Measurements from ENCODE around the gene GPR153.
"Not testable (repeated sequence)": the region's sequence is repeated elsewhere in the genome, so short reads cannot be mapped to it uniquely, and the experiment has no call there.

The GPR153 gene

GRCh38 chr1:6239950-6240768 lies 20.7 kb downstream of the GPR153 start:
- in situ Hi-C loops (cut with MboI; ENCODE audit: low sequenced_read_pairs): loop anchor here (10.0 kb wide), 1 partner anchor 105 kb away; no protein-coding TSS in a partner anchor

GRCh38 chr1:6239213-6239752 lies 21.6 kb downstream of the GPR153 start:
- in situ Hi-C loops (cut with MboI; ENCODE audit: low sequenced_read_pairs): no loop called here

GRCh38 chr1:6237093-6237492 lies 23.8 kb downstream of the GPR153 start:
- in situ Hi-C loops (cut with MboI; ENCODE audit: low sequenced_read_pairs): no loop called here

GRCh38 chr1:6235296-6235677 lies 25.6 kb downstream of the GPR153 start:
- in situ Hi-C loops (cut with MboI; ENCODE audit: low sequenced_read_pairs): no loop called here

- in situ Hi-C loops (cut with MboI; ENCODE audit: low sequenced_read_pairs): no loop called here
Measured at GRCh38 chr1:6234502-6235295, 26.2 kb downstream of the GPR153 start.

GRCh38 chr1:6233376-6233775 lies 27.5 kb downstream of the GPR153 start:
- in situ Hi-C loops (cut with MboI; ENCODE audit: low sequenced_read_pairs): no loop called here

- in situ Hi-C loops (cut with MboI; ENCODE audit: low sequenced_read_pairs): no loop called here
Measured at GRCh38 chr1:6225651-6226050, 35.2 kb downstream of the GPR153 start.

GRCh38 chr1:6224718-6225117 lies 36.2 kb downstream of the GPR153 start:
- in situ Hi-C loops (cut with MboI; ENCODE audit: low sequenced_read_pairs): no loop called here

GRCh38 chr1:6223617-6224016 lies 37.3 kb downstream of the GPR153 start:
- in situ Hi-C loops (cut with MboI; ENCODE audit: low sequenced_read_pairs): no loop called here

- in situ Hi-C loops (cut with MboI; ENCODE audit: low sequenced_read_pairs): no loop called here
Measured at GRCh38 chr1:6222636-6223035, 38.3 kb downstream of the GPR153 start.

- in situ Hi-C loops (cut with MboI; ENCODE audit: low sequenced_read_pairs): no loop called here
Measured at GRCh38 chr1:6221210-6221784, 39.6 kb downstream of the GPR153 start.

GRCh38 chr1:6220236-6220635 lies 40.7 kb downstream of the GPR153 start:
- in situ Hi-C loops (cut with MboI; ENCODE audit: low sequenced_read_pairs): no loop called here

- in situ Hi-C loops (cut with MboI; ENCODE audit: low sequenced_read_pairs): not testable (repeated sequence)
Measured at GRCh38 chr1:6219641-6220040, 41.3 kb downstream of the GPR153 start.

GRCh38 chr1:6218375-6219164 lies 42.3 kb downstream of the GPR153 start:
- in situ Hi-C loops (cut with MboI; ENCODE audit: low sequenced_read_pairs): no loop called here

- in situ Hi-C loops (cut with MboI; ENCODE audit: low sequenced_read_pairs): no loop called here
Measured at GRCh38 chr1:6212193-6212959, 48.5 kb downstream of the GPR153 start.

GRCh38 chr1:6211731-6212130 lies 49.2 kb downstream of the GPR153 start:
- in situ Hi-C loops (cut with MboI; ENCODE audit: low sequenced_read_pairs): no loop called here

GRCh38 chr1:6210591-6211355 lies 50.1 kb downstream of the GPR153 start:
- in situ Hi-C loops (cut with MboI; ENCODE audit: low sequenced_read_pairs): no loop called here

GRCh38 chr1:6209661-6210580 lies 51.0 kb downstream of the GPR153 start:
- in situ Hi-C loops (cut with MboI; ENCODE audit: low sequenced_read_pairs): no loop called here
